ES-I3 (cell line): Measurements from ENCODE around the gene POLA1.

ENCODE experiments used
- H3K36me3 ChIP-seq: 2 replicates; pipeline ENCODE4 v1.6.1; 2013; ENCODE audit warnings: mild to moderate bottlenecking, low read length, control low read depth, moderate library complexity; ENCODE audit not compliant: insufficient read depth
- H3K4me1 ChIP-seq: 2 replicates; pipeline ENCODE4 v1.6.1; 2013; ENCODE audit warnings: mild to moderate bottlenecking, control low read depth, low read length; ENCODE audit not compliant: insufficient read depth
- H3K9ac ChIP-seq: 2 replicates; pipeline ENCODE4 v1.6.1; 2013; ENCODE audit warnings: low read depth, mild to moderate bottlenecking, low read length, moderate library complexity
- H3K9me3 ChIP-seq: 2 replicates; pipeline ENCODE4 v1.6.1; 2013; ENCODE audit warnings: mild to moderate bottlenecking, low read length, moderate library complexity; ENCODE audit not compliant: control insufficient read depth, insufficient read depth

The POLA1 gene

GRCh38 chrX:24732766-24733500, 39.2 kb downstream of the POLA1 start:
- Histone ChIP-seq H3K4me1 (no peaks in the 10 kb centered on the region), H3K9ac (no peak overlapping the region), H3K36me3 (peaks cover 18% of the 10 kb centered on the region), H3K9me3 (no peaks in the 10 kb centered on the region)

GRCh38 chrX:24741330-24741729, 47.6 kb downstream of the POLA1 start:
- Histone ChIP-seq H3K9ac (no peak overlapping the region), H3K36me3 (peaks cover 12% of the 10 kb centered on the region), H3K4me1 (no peaks in the 10 kb centered on the region; the same call in 1 of the 2 replicates), H3K9me3 (no peaks in the 10 kb centered on the region)

GRCh38 chrX:24748196-24748595, 54.5 kb downstream of the POLA1 start:
- no peaks in the 10 kb centered on the region for H3K4me1 ChIP-seq
- H3K9ac ChIP-seq: no peak overlapping the region
- peaks cover 20% of the 10 kb centered on the region for H3K36me3 ChIP-seq
- no peaks in the 10 kb centered on the region for H3K9me3 ChIP-seq

GRCh38 chrX:24759786-24760185, 66.1 kb downstream of the POLA1 start:
- no peaks in the 10 kb centered on the region for H3K4me1 ChIP-seq
- no peaks in the 10 kb centered on the region for H3K9me3 ChIP-seq
- no peak overlapping the region for H3K9ac ChIP-seq
- H3K36me3 ChIP-seq: peaks cover 16% of the 10 kb centered on the region

DNA sequence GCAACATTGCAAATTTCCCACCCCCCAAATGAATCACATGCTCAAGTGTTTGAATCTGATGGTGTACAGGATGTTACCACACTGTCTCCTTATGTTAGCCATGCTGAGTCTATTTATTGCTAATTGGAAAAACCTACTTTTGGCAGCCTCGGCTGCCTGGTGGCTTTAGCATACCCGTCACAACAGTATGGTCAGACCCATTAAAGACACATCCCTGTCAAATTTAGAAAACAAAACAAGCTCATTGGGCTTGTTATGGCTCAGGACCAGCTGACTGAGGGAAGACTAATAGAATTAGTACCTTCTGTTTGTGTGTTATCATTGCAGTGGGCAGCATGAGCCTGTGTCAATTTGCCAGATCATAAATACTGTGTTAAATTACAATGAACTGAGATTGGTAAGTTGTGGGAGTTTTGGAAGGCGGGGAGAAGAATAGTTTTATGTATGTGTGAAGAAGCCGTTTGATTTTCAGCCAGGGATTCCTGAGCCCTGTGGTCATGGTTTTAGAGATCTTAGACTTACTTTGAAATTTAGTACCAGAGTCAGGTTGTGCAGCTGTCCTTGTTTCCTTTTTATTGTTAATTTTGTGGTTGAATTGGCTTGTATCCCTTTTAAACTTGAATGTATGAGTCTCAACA, 66.8 kb downstream of the POLA1 start:
- H3K36me3 ChIP-seq: peaks cover 20% of the 10 kb centered on the region
- no peaks in the 10 kb centered on the region for H3K4me1 ChIP-seq
- no peak overlapping the region for H3K9ac ChIP-seq
- H3K9me3 ChIP-seq: no peaks in the 10 kb centered on the region

DNA sequence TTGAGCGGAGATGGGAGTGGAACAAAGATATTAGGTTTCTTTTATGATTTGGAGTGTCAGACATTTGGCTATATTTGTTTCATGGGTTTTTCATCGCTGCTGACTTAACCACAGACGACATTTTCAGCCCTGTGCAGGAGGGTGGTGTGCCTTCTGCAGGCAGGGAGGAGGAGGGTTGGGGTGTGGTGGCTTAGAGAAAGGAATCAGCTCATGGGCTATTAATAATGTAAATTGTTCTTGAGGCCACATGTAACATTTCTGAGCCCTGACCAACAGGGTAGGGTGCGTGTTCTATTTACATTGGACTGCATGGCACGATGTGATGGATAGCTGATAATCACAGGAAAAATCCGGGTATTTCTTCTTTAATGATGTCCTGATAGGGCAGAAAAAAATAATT, 67.6 kb downstream of the POLA1 start:
- Histone ChIP-seq H3K9me3 (no peaks in the 10 kb centered on the region), H3K9ac (no peak overlapping the region), H3K36me3 (peaks cover 17% of the 10 kb centered on the region), H3K4me1 (no peaks in the 10 kb centered on the region)

GRCh38 chrX:24763989-24764388, 70.3 kb downstream of the POLA1 start:
- Histone ChIP-seq H3K36me3 (peaks cover 18% of the 10 kb centered on the region), H3K4me1 (no peaks in the 10 kb centered on the region), H3K9me3 (no peaks in the 10 kb centered on the region), H3K9ac (no peak overlapping the region)

GRCh38 chrX:24767557-24767956, 73.8 kb downstream of the POLA1 start:
- Histone ChIP-seq H3K9me3 (no peaks in the 10 kb centered on the region), H3K9ac (no peak overlapping the region), H3K36me3 (peaks cover 7% of the 10 kb centered on the region; the same call in 1 of the 2 replicates), H3K4me1 (no peaks in the 10 kb centered on the region)

DNA sequence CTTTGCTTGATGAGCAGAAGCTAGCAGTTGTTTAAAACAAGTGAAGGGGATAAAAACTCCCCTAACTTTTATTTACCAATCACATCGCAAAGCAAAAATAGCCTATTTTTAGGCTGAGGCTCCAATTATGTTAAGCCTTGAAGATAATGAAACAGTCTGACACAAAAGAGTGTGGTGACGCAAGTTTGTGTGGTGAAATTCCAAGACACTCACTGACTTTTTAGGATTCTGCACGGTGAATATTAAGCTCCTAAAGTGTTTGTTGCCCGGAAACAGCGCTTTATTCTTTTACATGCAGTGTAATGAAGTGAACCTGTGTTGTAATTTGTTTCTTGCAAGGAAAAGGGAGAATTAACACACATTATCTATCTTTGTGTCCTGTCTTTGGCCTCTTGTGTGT, 74.8 kb downstream of the POLA1 start:
- H3K4me1 ChIP-seq: no peaks in the 10 kb centered on the region
- H3K9ac ChIP-seq: no peak overlapping the region
- no peaks in the 10 kb centered on the region for H3K9me3 ChIP-seq
- H3K36me3 ChIP-seq: peaks cover 9% of the 10 kb centered on the region; the same call in 1 of the 2 replicates

DNA sequence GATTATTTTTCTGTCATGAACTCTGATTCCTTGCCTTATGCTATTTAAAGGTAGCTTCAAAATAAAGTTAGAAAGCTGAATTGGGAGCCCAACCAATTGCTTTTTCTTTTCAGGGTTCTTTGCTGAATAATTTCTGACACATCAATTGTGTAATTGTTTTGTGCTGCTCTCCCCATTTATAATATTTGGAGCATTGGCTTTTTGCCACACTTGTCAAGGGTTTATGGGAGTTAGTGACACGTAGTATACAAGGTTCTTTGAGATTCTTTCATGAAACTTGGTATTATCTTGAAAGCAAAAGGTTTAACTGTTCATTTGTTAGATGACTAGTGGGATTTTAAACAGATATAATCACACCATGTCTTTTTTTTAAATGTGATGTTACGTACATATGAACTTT, 80.9 kb downstream of the POLA1 start:
- H3K36me3 ChIP-seq: peaks cover 2% of the 10 kb centered on the region; the same call in 1 of the 2 replicates
- no peak overlapping the region for H3K9ac ChIP-seq
- H3K9me3 ChIP-seq: no peaks in the 10 kb centered on the region
- H3K4me1 ChIP-seq: no peaks in the 10 kb centered on the region

DNA sequence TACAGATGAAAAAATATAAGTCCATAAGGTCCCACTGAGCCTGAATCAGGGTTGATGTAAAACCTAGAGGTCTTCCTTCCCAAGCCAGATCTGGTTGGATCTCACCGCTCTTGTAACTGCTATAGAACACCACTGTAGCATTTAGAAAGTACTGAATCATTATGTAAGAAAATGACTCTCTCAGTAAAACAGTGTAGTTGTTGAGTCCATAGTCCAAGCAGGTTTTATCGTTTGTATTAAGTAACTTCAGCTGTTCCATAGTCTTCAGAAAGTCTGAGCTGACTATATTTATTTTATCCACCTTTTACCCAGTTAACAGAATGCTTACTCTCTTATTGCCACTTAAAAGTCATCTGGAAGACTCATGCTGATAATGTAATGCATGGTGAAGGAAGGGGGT, 82.2 kb downstream of the POLA1 start:
- Histone ChIP-seq H3K9me3 (no peaks in the 10 kb centered on the region), H3K36me3 (peaks cover 2% of the 10 kb centered on the region; the same call in 1 of the 2 replicates), H3K4me1 (no peaks in the 10 kb centered on the region), H3K9ac (no peak overlapping the region)

- Histone ChIP-seq H3K9me3 (no peaks in the 10 kb centered on the region), H3K4me1 (no peaks in the 10 kb centered on the region), H3K9ac (no peak overlapping the region), H3K36me3 (peaks cover 2% of the 10 kb centered on the region; the same call in 1 of the 2 replicates)
Observed at GRCh38 chrX:24777660-24778059, 83.9 kb downstream of the POLA1 start.

DNA sequence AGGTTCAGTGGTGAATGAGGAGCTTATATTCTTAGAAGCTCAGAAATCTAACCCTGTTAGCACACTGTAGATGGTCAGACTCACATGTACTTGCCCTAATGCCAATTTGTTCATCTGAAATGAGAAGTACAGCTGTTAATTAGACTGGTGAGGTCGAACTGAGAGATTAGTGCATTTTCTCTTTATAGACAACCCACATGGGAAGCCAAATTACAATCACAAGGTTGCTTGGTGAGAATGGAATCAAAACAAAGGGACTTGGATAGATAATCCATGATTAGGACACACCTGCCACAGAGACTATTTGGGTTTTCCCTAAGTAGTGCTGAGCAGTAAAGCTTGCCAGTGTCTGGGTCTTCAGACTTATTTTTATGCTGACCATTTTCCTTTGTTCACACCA, 88.3 kb downstream of the POLA1 start:
- Histone ChIP-seq H3K9me3 (no peaks in the 10 kb centered on the region), H3K9ac (no peak overlapping the region), H3K36me3 (no peaks in the 10 kb centered on the region; the same call in 1 of the 2 replicates), H3K4me1 (no peaks in the 10 kb centered on the region)

GRCh38 chrX:24789047-24789446, 95.3 kb downstream of the POLA1 start:
- Histone ChIP-seq H3K36me3 (no peaks in the 10 kb centered on the region; the same call in 1 of the 2 replicates), H3K9me3 (no peaks in the 10 kb centered on the region), H3K4me1 (peaks cover 8% of the 10 kb centered on the region; the same call in 1 of the 2 replicates), H3K9ac (no peak overlapping the region)

GRCh38 chrX:24790166-24790565, 96.4 kb downstream of the POLA1 start:
- Histone ChIP-seq H3K9me3 (no peaks in the 10 kb centered on the region), H3K36me3 (no peaks in the 10 kb centered on the region; the same call in 1 of the 2 replicates), H3K4me1 (peaks cover 8% of the 10 kb centered on the region; the same call in 1 of the 2 replicates), H3K9ac (no peak overlapping the region)
